Ishikawa (cell line): ENCODE results near the gene CUTC.
A peak's percentile ranks its signal among the peaks of the same experiment; 100 is the strongest.

Source experiments
- CEBPB ChIP-seq: IDR thresholded peaks from 2 replicates; pipeline ENCODE4 v1.6.1; 2012
- CREB1 ChIP-seq: IDR thresholded peaks from 2 replicates; pipeline ENCODE4 v1.6.1; 2012; ENCODE audit warnings: low read depth
- EGR1 ChIP-seq: IDR thresholded peaks from 2 replicates; pipeline ENCODE4 v1.6.1; 2012
- EP300 ChIP-seq: IDR thresholded peaks from 2 replicates; pipeline ENCODE4 v1.6.1; 2012; ENCODE audit warnings: borderline replicate concordance
- FOXM1 ChIP-seq: IDR thresholded peaks from 2 replicates; pipeline ENCODE4 v1.6.1; 2012; ENCODE audit warnings: low read depth, borderline replicate concordance
- MAX ChIP-seq: IDR thresholded peaks from 2 replicates; pipeline ENCODE4 v1.6.1; 2012
- NFIC ChIP-seq: IDR thresholded peaks from 2 replicates; pipeline ENCODE4 v1.6.1; 2012
- RAD21 ChIP-seq: IDR thresholded peaks from 2 replicates; pipeline ENCODE4 v1.6.1; 2012; ENCODE audit warnings: low read depth
- REST ChIP-seq: IDR thresholded peaks from 2 replicates; pipeline ENCODE4 v1.6.1; 2012; ENCODE audit warnings: low read depth, mild to moderate bottlenecking
- TAF1 ChIP-seq: IDR thresholded peaks from 2 replicates; pipeline ENCODE4 v1.6.1; 2012; ENCODE audit warnings: low read depth, mild to moderate bottlenecking
- TCF12 ChIP-seq: IDR thresholded peaks from 2 replicates; pipeline ENCODE4 v1.6.1; 2012; ENCODE audit warnings: low read depth
- YY1 ChIP-seq: IDR thresholded peaks from 2 replicates; pipeline ENCODE4 v1.6.1; 2012; ENCODE audit warnings: low read depth
- TF ChIP-seq, protein P1 (sequence below): IDR thresholded peaks from 2 replicates; pipeline ENCODE4 v1.6.1; 2012

Gene CUTC

DNA sequence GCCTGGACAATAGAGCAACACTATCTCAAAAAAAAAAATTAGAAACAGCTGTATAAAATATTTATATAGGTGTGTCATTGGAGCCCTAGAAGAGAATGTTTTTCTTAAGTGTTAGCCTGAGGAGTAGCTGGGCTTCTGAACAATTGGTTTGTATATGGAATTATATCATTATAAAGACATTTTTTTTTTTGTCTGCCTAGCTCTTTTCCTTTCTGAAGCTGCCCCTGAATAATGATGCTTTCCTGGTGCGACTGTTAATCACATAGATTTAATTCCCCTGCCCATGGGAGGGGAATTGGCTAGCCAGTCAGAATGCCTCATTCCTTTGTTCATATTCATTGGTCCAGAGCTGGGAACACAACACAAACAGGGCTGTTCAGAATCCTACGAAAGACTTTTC lies 36.5 kb downstream of the CUTC start:
- TF ChIP-seq TAF1 (no peak), TCF12 (no peak)

- TF ChIP-seq, protein P1, sequence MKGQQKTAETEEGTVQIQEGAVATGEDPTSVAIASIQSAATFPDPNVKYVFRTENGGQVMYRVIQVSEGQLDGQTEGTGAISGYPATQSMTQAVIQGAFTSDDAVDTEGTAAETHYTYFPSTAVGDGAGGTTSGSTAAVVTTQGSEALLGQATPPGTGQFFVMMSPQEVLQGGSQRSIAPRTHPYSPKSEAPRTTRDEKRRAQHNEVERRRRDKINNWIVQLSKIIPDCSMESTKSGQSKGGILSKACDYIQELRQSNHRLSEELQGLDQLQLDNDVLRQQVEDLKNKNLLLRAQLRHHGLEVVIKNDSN = no peak
- TF ChIP-seq RAD21 (no peak), MAX (no peak), REST (no peak), EGR1 (no peak)
Observed at GRCh38 chr10:99769706-99770105, 37.7 kb downstream of the CUTC start.

- TF ChIP-seq FOXM1 (no peak), EGR1 (no peak), REST (no peak), TAF1 (no peak), CREB1 (no peak)
- TF ChIP-seq, protein P1 = no peak
Observed at GRCh38 chr10:99770408-99771045, 38.5 kb downstream of the CUTC start.

- no peak for TF ChIP-seq YY1
- peak; percentile 21; the same call in 1 of the 2 replicates for TF ChIP-seq EP300
- TF ChIP-seq REST = no peak
- no peak for TF ChIP-seq CEBPB
Observed at GRCh38 chr10:99775850-99776249, 43.8 kb downstream of the CUTC start.

- TF ChIP-seq MAX (0 out of 2 replicates have a peak, but pooled peaks have one; percentile 43), NFIC (no peak; the same call in 1 of the 2 replicates)
- TF ChIP-seq, protein P1 = peak; percentile 65
Observed at GRCh38 chr10:99777918-99778714, 46.1 kb downstream of the CUTC start.
